PC-3 (cell line): Measurements from ENCODE around the gene LINC01488. TPM values are rescaled to one million over a fixed set of nuclear protein-coding genes. Genes with fewer than 3 reads are reported as not detected.

Source experiments
- ATAC-seq: fragments of 200-7000 bp; cut with Tn5 transposase; 2 replicates; pipeline ENCODE4 v1.9.1; 2020; ENCODE audit warnings: mild to moderate bottlenecking, moderate library complexity
- BruUV-seq: library from RNA; stranded (reverse); fragments of 400-500 nt; replicated peaks from 2 replicates; lab custom pipeline; 2021; lab: Mats Ljungman, UMichigan
- CTCF ChIA-PET: fragments of 300-600 bp; sonication (Branson Sonifier 250); formaldehyde crosslinking; loops from one replicate; lab custom pipeline; 2022; ENCODE audit warnings: antibody characterized with exemption; lab: Charles Lee
- POLR2A ChIA-PET: fragments of 300-600 bp; sonication (Branson Sonifier 250); formaldehyde crosslinking; loops from one replicate; lab custom pipeline; 2022; ENCODE audit warnings: antibody characterized with exemption; ENCODE audit not compliant: unreplicated experiment; lab: Charles Lee
- DNase-seq: peaks from one replicate; pipeline ENCODE4 v3.0.0-alpha.2; 2015
- H2AFZ ChIP-seq: fragments of 300-600 bp; sonication (generic); 2 replicates; pipeline ENCODE4 v1.6.0; 2016; ENCODE audit warnings: antibody characterized with exemption, low read length
- H3F3A ChIP-seq: fragments of 300-600 bp; sonication (generic); one replicate; pipeline ENCODE4 v1.6.0; 2017; ENCODE audit warnings: antibody characterized with exemption, low read length, control low read depth, mild to moderate bottlenecking; ENCODE audit not compliant: unreplicated experiment
- H3K27ac ChIP-seq: fragments of 300-600 bp; sonication (generic); 2 replicates; pipeline ENCODE4 v1.5.1; 2016; ENCODE audit warnings: mild to moderate bottlenecking, low read length
- H3K27me3 ChIP-seq: fragments of 300-600 bp; sonication (generic); 2 replicates; pipeline ENCODE4 v1.6.1; 2016; ENCODE audit warnings: low read length, mixed read lengths
- H3K36me3 ChIP-seq: fragments of 300-600 bp; sonication (generic); 2 replicates; pipeline ENCODE4 v1.6.1; 2016; ENCODE audit warnings: low read depth, mixed run types, low read length, mixed read lengths
- H3K4me1 ChIP-seq: fragments of 300-600 bp; sonication (generic); 2 replicates; pipeline ENCODE4 v1.5.1; 2016; ENCODE audit warnings: low read length; ENCODE audit not compliant: insufficient read depth
- H3K4me2 ChIP-seq: fragments of 300-600 bp; sonication (generic); 2 replicates; pipeline ENCODE4 v1.6.0; 2016; ENCODE audit warnings: low read length
- H3K4me3 ChIP-seq: fragments of 300-600 bp; sonication (generic); 2 replicates; pipeline ENCODE4 v1.5.1; 2016; ENCODE audit warnings: mild to moderate bottlenecking, low read length, mixed read lengths
- H3K79me2 ChIP-seq: fragments of 300-600 bp; sonication (generic); 2 replicates; pipeline ENCODE4 v1.6.1; 2017; ENCODE audit warnings: low read length, mixed read lengths
- H3K9ac ChIP-seq: fragments of 300-600 bp; sonication (generic); 2 replicates; pipeline ENCODE4 v1.6.0; 2016; ENCODE audit warnings: mild to moderate bottlenecking, low read length
- H3K9me2 ChIP-seq: fragments of 300-600 bp; sonication (generic); replicated peaks from 2 replicates; pipeline ENCODE4 v1.6.1; 2016; ENCODE audit warnings: mixed run types, low read length, mixed read lengths
- H3K9me3 ChIP-seq: fragments of 300-600 bp; sonication (generic); 2 replicates; pipeline ENCODE4 v1.6.1; 2016; ENCODE audit warnings: low read length, mixed read lengths
- H4K20me1 ChIP-seq: fragments of 300-600 bp; sonication (generic); 2 replicates; pipeline ENCODE4 v1.6.1; 2016; ENCODE audit warnings: low read length, mixed read lengths
- EZH2 ChIP-seq: fragments of 300-600 bp; sonication (generic); IDR thresholded peaks from one replicate; pipeline ENCODE4 v1.6.1; 2017; ENCODE audit warnings: antibody characterized with exemption, mild to moderate bottlenecking, low read length; ENCODE audit not compliant: unreplicated experiment
- EZH2phosphoT487 ChIP-seq: fragments of 300-600 bp; sonication (generic); IDR thresholded peaks from 2 replicates; pipeline ENCODE4 v1.6.1; 2018; ENCODE audit warnings: mild to moderate bottlenecking, antibody characterized with exemption, low read length, borderline replicate concordance
- intact Hi-C: fragments of 100-400 bp; cut with micrococcal nuclease; formaldehyde crosslinking; loops from 2 replicates; pipeline ENCODE4 v1.9.0; 2023
- total RNA-seq: library from RNA; depleted of rRNA; stranded (reverse); fragments of >200 nt; gene quantifications from 2 replicates; pipeline ENCODE4 v1.2.3, GENCODE V29; 2014
- TF ChIP-seq, protein P1 (sequence below): fragments of 300-600 bp; sonication (generic); conservative IDR thresholded peaks from 2 replicates; pipeline ENCODE4 v1.5.1; 2017; ENCODE audit warnings: antibody characterized with exemption, low read depth, mild to moderate bottlenecking, low read length

Gene LINC01488
- total RNA-seq, 1 experiment from 2014 or later, result not detected

DNA sequence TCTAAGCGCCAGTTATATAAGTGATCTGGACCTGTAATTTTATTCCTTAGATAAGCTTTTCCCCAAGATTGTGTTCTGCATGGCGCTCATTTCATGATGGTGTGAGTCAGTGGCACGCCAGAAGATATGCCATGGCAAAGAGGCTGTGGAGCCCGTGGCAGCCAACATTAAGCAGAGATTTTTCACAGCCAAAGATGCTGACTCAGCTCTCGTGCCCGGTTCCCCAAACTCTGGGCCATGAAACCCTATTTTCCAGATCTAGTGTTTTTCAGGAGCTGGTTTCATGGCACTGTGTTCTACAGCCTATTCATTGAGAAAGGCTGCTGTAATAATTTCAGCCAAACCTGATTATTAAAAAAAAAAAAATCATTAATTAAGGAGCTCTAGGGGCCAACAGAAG, 15.4 kb upstream of the LINC01488 start:
- no peak overlapping the region for H3K4me2 ChIP-seq
- no peaks in the 10 kb centered on the region for H3K27me3 ChIP-seq
- ChIA-PET CTCF (no interaction called here), POLR2A (interaction anchor here (0.7 kb wide), 2 partner anchors 10 to 19 kb away, joined by 4 read pairs; no protein-coding TSS in a partner anchor)
- no peak overlapping the region for H3K27ac ChIP-seq
- no peaks in the 10 kb centered on the region for H3K79me2 ChIP-seq
- H3F3A ChIP-seq, result no peaks in the 10 kb centered on the region
- DNase-seq (no peak), ATAC-seq (no peak)
- intact Hi-C loops, result no loop called here
- H4K20me1 ChIP-seq, result no peaks in the 10 kb centered on the region
- no peaks in the 10 kb centered on the region for H3K9me2 ChIP-seq
- H3K4me3 ChIP-seq, result no peak overlapping the region
- BruUV-seq, result no TSS peak
- no peak overlapping the region for H2AFZ ChIP-seq
- peaks cover 12% of the 10 kb centered on the region for H3K9me3 ChIP-seq
- H3K9ac ChIP-seq, result no peak overlapping the region
- no peaks in the 10 kb centered on the region for H3K4me1 ChIP-seq
- peaks cover 2% of the 10 kb centered on the region; the same call in 1 of the 2 replicates for H3K36me3 ChIP-seq
- TF ChIP-seq EZH2 (no peak), EZH2phosphoT487 (no peak)
- TF ChIP-seq, protein P1, sequence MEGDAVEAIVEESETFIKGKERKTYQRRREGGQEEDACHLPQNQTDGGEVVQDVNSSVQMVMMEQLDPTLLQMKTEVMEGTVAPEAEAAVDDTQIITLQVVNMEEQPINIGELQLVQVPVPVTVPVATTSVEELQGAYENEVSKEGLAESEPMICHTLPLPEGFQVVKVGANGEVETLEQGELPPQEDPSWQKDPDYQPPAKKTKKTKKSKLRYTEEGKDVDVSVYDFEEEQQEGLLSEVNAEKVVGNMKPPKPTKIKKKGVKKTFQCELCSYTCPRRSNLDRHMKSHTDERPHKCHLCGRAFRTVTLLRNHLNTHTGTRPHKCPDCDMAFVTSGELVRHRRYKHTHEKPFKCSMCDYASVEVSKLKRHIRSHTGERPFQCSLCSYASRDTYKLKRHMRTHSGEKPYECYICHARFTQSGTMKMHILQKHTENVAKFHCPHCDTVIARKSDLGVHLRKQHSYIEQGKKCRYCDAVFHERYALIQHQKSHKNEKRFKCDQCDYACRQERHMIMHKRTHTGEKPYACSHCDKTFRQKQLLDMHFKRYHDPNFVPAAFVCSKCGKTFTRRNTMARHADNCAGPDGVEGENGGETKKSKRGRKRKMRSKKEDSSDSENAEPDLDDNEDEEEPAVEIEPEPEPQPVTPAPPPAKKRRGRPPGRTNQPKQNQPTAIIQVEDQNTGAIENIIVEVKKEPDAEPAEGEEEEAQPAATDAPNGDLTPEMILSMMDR, result no peak

DNA sequence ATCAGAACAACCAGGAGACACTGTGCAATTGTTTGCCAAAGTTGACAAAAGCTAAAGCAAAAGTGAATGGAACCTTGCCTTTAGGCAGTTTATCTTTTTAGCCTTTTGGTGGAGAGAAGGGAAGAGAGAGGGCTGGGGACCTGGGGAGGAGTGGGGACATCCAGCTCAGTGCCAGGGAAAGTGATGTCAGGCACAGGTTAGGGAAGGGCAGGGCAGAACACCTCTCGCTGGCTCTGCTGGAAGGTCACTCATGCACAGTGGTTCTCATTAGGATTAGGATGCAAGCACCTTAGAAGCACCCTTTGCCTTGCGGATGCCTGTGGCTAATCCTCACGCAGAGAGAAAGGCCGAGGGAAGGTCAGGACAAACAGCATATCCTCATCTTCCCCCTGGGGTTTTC, 14.3 kb upstream of the LINC01488 start:
- ChIA-PET POLR2A (no interaction called here), CTCF (no interaction called here)
- H4K20me1 ChIP-seq, result no peaks in the 10 kb centered on the region
- H3K27me3 ChIP-seq, result no peaks in the 10 kb centered on the region
- H3K4me1 ChIP-seq, result no peaks in the 10 kb centered on the region
- peaks cover under 1% of the 10 kb centered on the region; the same call in 1 of the 2 replicates for H3K9me3 ChIP-seq
- BruUV-seq, result no TSS peak
- no peak overlapping the region for H3K4me3 ChIP-seq
- no peak overlapping the region for H3K9ac ChIP-seq
- H3K27ac ChIP-seq, result no peak overlapping the region
- H3K79me2 ChIP-seq, result no peaks in the 10 kb centered on the region
- ATAC-seq, result no peak
- H2AFZ ChIP-seq, result no peak overlapping the region
- no peaks in the 10 kb centered on the region for H3F3A ChIP-seq
- intact Hi-C loops, result no loop called here
- no peaks in the 10 kb centered on the region for H3K36me3 ChIP-seq
- TF ChIP-seq EZH2, result no peak
- no peak for TF ChIP-seq EZH2phosphoT487
- TF ChIP-seq, protein P1, result no peak
- no peaks in the 10 kb centered on the region for H3K9me2 ChIP-seq
- no peak for DNase-seq
- no peak overlapping the region for H3K4me2 ChIP-seq

DNA sequence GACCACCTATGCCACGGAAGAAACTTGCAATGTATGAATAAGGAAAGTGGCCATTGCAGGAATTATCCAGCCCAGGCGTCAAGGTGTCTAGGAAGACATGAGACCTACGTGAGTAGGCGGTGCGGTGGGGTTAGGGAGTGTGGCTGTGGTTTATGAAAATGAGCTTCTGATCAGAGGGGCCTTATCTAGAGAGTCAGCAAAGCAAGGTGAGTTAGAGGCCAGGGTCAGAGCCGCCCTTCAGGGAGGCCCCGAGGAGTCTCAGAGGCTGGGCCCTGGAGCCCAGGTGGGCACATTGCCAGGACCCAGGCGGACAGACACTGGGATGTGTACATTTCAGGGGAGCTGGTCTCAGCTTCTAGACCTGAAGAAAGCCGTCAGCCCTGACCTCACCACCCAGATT, 13.8 kb upstream of the LINC01488 start:
- Histone ChIP-seq H3K27me3 (no peaks in the 10 kb centered on the region), H3K4me3 (no peak overlapping the region), H3K4me1 (no peaks in the 10 kb centered on the region), H3K9me3 (no peaks in the 10 kb centered on the region), H3K9ac (no peak overlapping the region), H3F3A (no peaks in the 10 kb centered on the region), H3K36me3 (no peaks in the 10 kb centered on the region), H3K9me2 (no peaks in the 10 kb centered on the region), H3K4me2 (no peak overlapping the region), H2AFZ (no peak overlapping the region), H4K20me1 (no peaks in the 10 kb centered on the region), H3K79me2 (no peaks in the 10 kb centered on the region), H3K27ac (no peak overlapping the region)
- ChIA-PET CTCF (no interaction called here), POLR2A (no interaction called here)
- intact Hi-C loops, result no loop called here
- TF ChIP-seq EZH2phosphoT487 (no peak), EZH2 (no peak)
- TF ChIP-seq, protein P1, result no peak
- DNase-seq (no peak), ATAC-seq (no peak)
- BruUV-seq, result no TSS peak
